A549 (cell line): ENCODE measurements around the gene ELANE. TPM values are rescaled to one million over a fixed set of nuclear protein-coding genes. Genes with fewer than 3 reads are reported as not detected.
"Not testable (repeated sequence)": the region's sequence is repeated elsewhere in the genome, so short reads cannot be mapped to it uniquely, and the experiment has no call there.

Experiments used
- ATAC-seq, 2 experiments: fragments of 200-7000 bp in 1 of 2; fragments of >200 bp in 1 of 2; cut with Nextera tagmentation in 1 of 2; cut with Tn5 transposase in 1 of 2; 3 replicates each; pipeline versions ENCODE4 v1.8.0 to v1.9.1; 2018 to 2020; ENCODE audit warnings: mild to moderate bottlenecking in 1 of 2, moderate library complexity in 1 of 2
- CTCF ChIA-PET: fragments of 300-600 bp; sonication (Branson Sonifier 250); formaldehyde crosslinking; extraction: SDS; loops from one replicate; lab custom pipeline; 2021; ENCODE audit warnings: antibody characterized with exemption, inconsistent platforms; lab: Yijun Ruan, JAX
- POLR2A ChIA-PET: fragments of 350-600 bp; formaldehyde crosslinking; extraction: SDS; loops from one replicate; lab custom pipeline; 2021; ENCODE audit warnings: antibody characterized with exemption, inconsistent platforms; lab: Yijun Ruan, JAX
- DNase-seq, 2 experiments: peaks; one replicate each; pipeline versions ENCODE4 v3.0.0 to v3.0.0-alpha.2; 2011 to 2016; ENCODE audit warnings: low read depth in 1 of 2, low spot score in 1 of 2
- FAIRE-seq: peaks from 2 replicates; lab custom pipeline; 2011; peaks lifted over from hg19 to GRCh38; lab: Jason Lieb, UNC
- H3K27ac ChIP-seq, 2 experiments: fragments of >200 bp; sonication (Bioruptor Twin); formaldehyde crosslinking; 3 replicates each; pipeline ENCODE4 v1.5.1; 2016 to 2017
- H3K4me1 ChIP-seq: fragments of >200 bp; sonication (Bioruptor Twin); formaldehyde crosslinking; 3 replicates; pipeline ENCODE4 v1.6.1; 2016
- H3K4me2 ChIP-seq: fragments of >200 bp; sonication (Bioruptor Twin); formaldehyde crosslinking; 3 replicates; pipeline ENCODE4 v1.6.1; 2016
- H3K4me3 ChIP-seq: fragments of >200 bp; sonication (Bioruptor Twin); formaldehyde crosslinking; 3 replicates; pipeline ENCODE4 v1.5.1; 2016
- H3K9me3 ChIP-seq: fragments of >200 bp; sonication (Bioruptor Twin); formaldehyde crosslinking; 3 replicates; pipeline ENCODE4 v1.6.1; 2016
- ATOH8 ChIP-seq: fragments of 250-450 bp; sonication (Bioruptor Pico); IDR thresholded peaks from 2 replicates; pipeline ENCODE4 v1.5.0; 2020; ENCODE audit warnings: low read depth, mild to moderate bottlenecking, moderate library complexity
- CBX2 ChIP-seq: fragments of 200-600 bp; sonication (generic); IDR thresholded peaks from 2 replicates; pipeline ENCODE4 v1.6.1; 2016; ENCODE audit warnings: low read depth, mild to moderate bottlenecking, borderline replicate concordance
- CBX8 ChIP-seq: fragments of 200-600 bp; sonication (generic); IDR thresholded peaks from 2 replicates; pipeline ENCODE4 v1.6.1; 2016
- CEBPB ChIP-seq, 2 experiments: fragments of >200 bp in 1 of 2; sonication (Bioruptor Twin) in 1 of 2; formaldehyde crosslinking in 1 of 2; IDR thresholded peaks; 2 replicates each; pipeline ENCODE4 v1.6.1; 2012 to 2016
- CHD2 ChIP-seq: fragments of 150-350 bp; IDR thresholded peaks from 2 replicates; pipeline ENCODE4 v1.6.1; 2014; ENCODE audit warnings: low read length; ENCODE audit not compliant: partially characterized antibody
- FOSL2 ChIP-seq, 2 experiments: fragments of 450-650 bp in 1 of 2; fragments of >200 bp in 1 of 2; sonication (Bioruptor Twin) in 1 of 2; formaldehyde crosslinking; IDR thresholded peaks; 2 replicates each; pipeline versions ENCODE4 v1.5.0 to v1.6.1; 2016 to 2020; ENCODE audit warnings: mild to moderate bottlenecking in 1 of 2, moderate library complexity in 1 of 2
- GATA3 ChIP-seq: IDR thresholded peaks from 2 replicates; pipeline ENCODE4 v1.6.1; 2012; ENCODE audit warnings: borderline replicate concordance
- HDAC2 ChIP-seq: fragments of 200-600 bp; sonication (generic); IDR thresholded peaks from 2 replicates; pipeline ENCODE4 v1.6.1; 2016
- HEYL ChIP-seq: fragments of 250-450 bp; sonication (Bioruptor Pico); IDR thresholded peaks from 2 replicates; pipeline ENCODE4 v1.8.0; 2021; ENCODE audit warnings: mild to moderate bottlenecking, moderate library complexity
- HMGXB4 ChIP-seq: fragments of 250-450 bp; sonication (Bioruptor Pico); IDR thresholded peaks from 2 replicates; pipeline ENCODE4 v1.5.0; 2021; ENCODE audit warnings: mild to moderate bottlenecking, moderate library complexity, borderline replicate concordance
- HOXA7 ChIP-seq: fragments of 250-450 bp; sonication (Bioruptor Pico); IDR thresholded peaks from 2 replicates; pipeline ENCODE4 v1.5.0; 2020; ENCODE audit warnings: mild to moderate bottlenecking, moderate library complexity
- JUNB ChIP-seq: fragments of >200 bp; sonication (Bioruptor Twin); formaldehyde crosslinking; IDR thresholded peaks from 2 replicates; pipeline ENCODE4 v1.6.1; 2016
- KDM5A ChIP-seq: fragments of 200-600 bp; sonication (generic); IDR thresholded peaks from 2 replicates; pipeline ENCODE4 v1.6.1; 2016; ENCODE audit warnings: antibody characterized with exemption, mild to moderate bottlenecking
- RAD21 ChIP-seq, 2 experiments: fragments of >200 bp in 1 of 2; sonication (Bioruptor Twin) in 1 of 2; formaldehyde crosslinking in 1 of 2; IDR thresholded peaks in 1 of 2; conservative IDR thresholded peaks in 1 of 2; 2 replicates in 1 of 2; 3 replicates in 1 of 2; pipeline ENCODE4 v1.6.1; 2012 to 2018; ENCODE audit warnings: inconsistent platforms in 1 of 2
- RARB ChIP-seq: fragments of 250-450 bp; sonication (Bioruptor Pico); IDR thresholded peaks from 2 replicates; pipeline ENCODE4 v1.8.0; 2021; ENCODE audit warnings: mild to moderate bottlenecking, moderate library complexity
- RCOR1 ChIP-seq: fragments of 150-350 bp; IDR thresholded peaks from 2 replicates; pipeline ENCODE4 v1.6.1; 2014; ENCODE audit warnings: antibody characterized with exemption, low read length, low read depth
- SREBF2 ChIP-seq: fragments of 450-650 bp; IDR thresholded peaks from 2 replicates; pipeline ENCODE4 v1.6.1; 2014; ENCODE audit warnings: mild to moderate bottlenecking, moderate library complexity
- ZFP36 ChIP-seq: fragments of 450-650 bp; IDR thresholded peaks from 2 replicates; pipeline ENCODE4 v1.6.1; 2014; ENCODE audit warnings: borderline replicate concordance; ENCODE audit not compliant: partially characterized antibody
- ZNF302 ChIP-seq: fragments of 250-450 bp; sonication (Bioruptor Pico); IDR thresholded peaks from 2 replicates; pipeline ENCODE4 v1.9.0; 2021; ENCODE audit warnings: inconsistent platforms, mild to moderate bottlenecking, moderate library complexity
- WGBS: methylation state at CpG from one replicate; pipeline ENCODE4 v1.1.6; 2017; ENCODE audit errors: missing lambda C conversion rate; 5-methylcytosine and 5-hydroxymethylcytosine counted together
- polyA plus RNA-seq, 4 experiments: library from polyadenylated mRNA; depleted of rRNA in 3 of 4; stranded (reverse); fragments of >200 nt; fragmentation: RNase III in 1 of 4; extraction: RNeasy Plus Mini Kit Qiagen cat#74134 plus additional on column Dnase treatment in 1 of 4; gene quantifications; 2 replicates in 3 of 4; 3 replicates in 1 of 4; pipeline ENCODE4 v1.2.3, GENCODE V29; 2011 to 2017
- TF ChIP-seq, protein P1 (sequence below): fragments of >200 bp; sonication (Bioruptor Twin); formaldehyde crosslinking; IDR thresholded peaks from 3 replicates; pipeline ENCODE4 v1.6.1; 2016
- TF ChIP-seq, protein P2 (sequence below): fragments of 150-350 bp; IDR thresholded peaks from 2 replicates; pipeline ENCODE4 v1.6.1; 2014; ENCODE audit warnings: low read depth, mild to moderate bottlenecking, low read length
- TF ChIP-seq, protein P3 (sequence below): IDR thresholded peaks from 2 replicates; pipeline ENCODE4 v1.6.1; 2012

ELANE gene
- polyA plus RNA-seq, 2 of the 4 experiments (the other 2 are of a cell fraction) = 0.15 to 0.35 TPM

GRCh38 chr19:845707-846521, 6.2 kb upstream of the ELANE start:
- no peak overlapping the region for H3K4me2 ChIP-seq
- 74% methylated on average over 28 of the region's 37 CpGs for WGBS
- ChIA-PET POLR2A (no interaction called here), CTCF (interaction anchor here (1.2 to 1.3 kb wide), 3 partner anchors 10 to 76 kb away, joined by 3 to 4 read pairs (median 4); no protein-coding TSS in a partner anchor)
- TF ChIP-seq RARB (CRISPR knock-in tag) (no peak), SREBF2 (no peak), CHD2 (no peak), KDM5A (no peak), JUNB (no peak), ATOH8 (CRISPR knock-in tag) (no peak), RCOR1 (no peak), RAD21 (conservative IDR thresholded peaks at IDR 0.05 in 1 of 2, IDR thresholded peaks at IDR 0.05 in 1 of 2) (no peak), CBX2 (no peak), HEYL (CRISPR knock-in tag) (no peak), FOSL2 (IDR thresholded peaks at IDR 0.05) (no peak), FOSL2 (CRISPR knock-in tag; IDR thresholded peaks at IDR 0.05) (no peak), CEBPB (IDR thresholded peaks at IDR 0.05) (no peak), HDAC2 (no peak), ZNF302 (CRISPR knock-in tag) (no peak), HMGXB4 (no peak), HOXA7 (CRISPR knock-in tag) (no peak)
- TF ChIP-seq, protein P1, sequence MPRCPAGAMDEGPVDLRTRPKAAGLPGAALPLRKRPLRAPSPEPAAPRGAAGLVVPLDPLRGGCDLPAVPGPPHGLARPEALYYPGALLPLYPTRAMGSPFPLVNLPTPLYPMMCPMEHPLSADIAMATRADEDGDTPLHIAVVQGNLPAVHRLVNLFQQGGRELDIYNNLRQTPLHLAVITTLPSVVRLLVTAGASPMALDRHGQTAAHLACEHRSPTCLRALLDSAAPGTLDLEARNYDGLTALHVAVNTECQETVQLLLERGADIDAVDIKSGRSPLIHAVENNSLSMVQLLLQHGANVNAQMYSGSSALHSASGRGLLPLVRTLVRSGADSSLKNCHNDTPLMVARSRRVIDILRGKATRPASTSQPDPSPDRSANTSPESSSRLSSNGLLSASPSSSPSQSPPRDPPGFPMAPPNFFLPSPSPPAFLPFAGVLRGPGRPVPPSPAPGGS = no peak
- TF ChIP-seq, protein P2, sequence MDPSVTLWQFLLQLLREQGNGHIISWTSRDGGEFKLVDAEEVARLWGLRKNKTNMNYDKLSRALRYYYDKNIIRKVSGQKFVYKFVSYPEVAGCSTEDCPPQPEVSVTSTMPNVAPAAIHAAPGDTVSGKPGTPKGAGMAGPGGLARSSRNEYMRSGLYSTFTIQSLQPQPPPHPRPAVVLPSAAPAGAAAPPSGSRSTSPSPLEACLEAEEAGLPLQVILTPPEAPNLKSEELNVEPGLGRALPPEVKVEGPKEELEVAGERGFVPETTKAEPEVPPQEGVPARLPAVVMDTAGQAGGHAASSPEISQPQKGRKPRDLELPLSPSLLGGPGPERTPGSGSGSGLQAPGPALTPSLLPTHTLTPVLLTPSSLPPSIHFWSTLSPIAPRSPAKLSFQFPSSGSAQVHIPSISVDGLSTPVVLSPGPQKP = no peak
- TF ChIP-seq, protein P3, sequence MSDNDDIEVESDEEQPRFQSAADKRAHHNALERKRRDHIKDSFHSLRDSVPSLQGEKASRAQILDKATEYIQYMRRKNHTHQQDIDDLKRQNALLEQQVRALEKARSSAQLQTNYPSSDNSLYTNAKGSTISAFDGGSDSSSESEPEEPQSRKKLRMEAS = no peak
- peaks cover 16% of the 10 kb centered on the region for H3K4me1 ChIP-seq
- no peak overlapping the region for H3K4me3 ChIP-seq
- no peak overlapping the region for H3K27ac ChIP-seq
- ATAC-seq (no peak), FAIRE-seq (no peak), DNase-seq (no peak)
- H3K9me3 ChIP-seq = no peaks in the 10 kb centered on the region

GRCh38 chr19:848386-848921, 3.6 kb upstream of the ELANE start:
- peak overlapping the region in 1 of 2 experiments; percentile 49; a peak in 3 of 6 replicates for H3K27ac ChIP-seq
- FAIRE-seq (no peak), ATAC-seq (no peak), DNase-seq (no peak)
- H3K4me3 ChIP-seq = no peak overlapping the region
- no peak overlapping the region for H3K4me2 ChIP-seq
- no peaks in the 10 kb centered on the region for H3K9me3 ChIP-seq
- ChIA-PET CTCF (interaction anchor here (1.1 to 1.7 kb wide), 2 partner anchors 10 to 225 kb away, joined by 3 to 4 read pairs; partner anchors contain the start of gene CFD), POLR2A (no interaction called here)
- 56% methylated on average over 7 of the region's 12 CpGs for WGBS
- H3K4me1 ChIP-seq = peaks cover 17% of the 10 kb centered on the region
- TF ChIP-seq GATA3 (no peak), CBX8 (no peak), ZFP36 (peak; percentile 66)

DNA sequence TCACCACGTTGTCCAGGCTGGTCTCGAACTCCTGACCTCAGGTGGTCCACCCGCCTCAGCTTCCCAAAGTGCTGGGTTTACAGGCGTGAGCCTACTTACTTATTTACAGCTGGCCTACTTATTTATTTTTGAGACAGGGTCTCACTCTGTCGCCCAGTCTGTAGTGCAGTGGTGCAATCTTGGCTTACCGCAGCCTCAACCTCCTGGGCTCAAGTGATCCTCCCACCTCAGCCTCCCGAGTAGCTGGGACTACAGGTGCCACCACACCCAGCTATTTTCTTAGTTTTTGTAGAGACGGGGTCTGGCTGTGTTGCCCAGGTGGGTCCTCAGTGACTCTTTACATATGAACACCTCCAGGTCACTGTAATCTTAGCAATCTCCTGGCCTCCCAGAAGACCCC, 2.9 kb upstream of the ELANE start:
- not testable (repeated sequence) for FAIRE-seq, H3K9me3 ChIP-seq, DNase-seq, ATAC-seq, H3K4me2 ChIP-seq, H3K4me3 ChIP-seq
- CTCF ChIA-PET = interaction anchor here (0.5 to 1.7 kb wide), 5 partner anchors 10 to 225 kb away, joined by 3 to 4 read pairs (median 3); partner anchors contain the start of gene CFD
- 77% methylated on average over 8 of the region's 8 CpGs for WGBS
- POLR2A ChIA-PET = interaction anchor here (0.7 kb wide), 1 partner anchor 417 kb away, joined by 3 read pairs; no protein-coding TSS in a partner anchor
- Histone ChIP-seq H3K4me1 (peaks cover 12% of the 10 kb centered on the region), H3K27ac (peak overlapping the region in 1 of 2 experiments; percentile 49; a peak in 3 of 6 replicates)
